ENCODE results near the gene SLIT3.

SLIT3 gene

DNA sequence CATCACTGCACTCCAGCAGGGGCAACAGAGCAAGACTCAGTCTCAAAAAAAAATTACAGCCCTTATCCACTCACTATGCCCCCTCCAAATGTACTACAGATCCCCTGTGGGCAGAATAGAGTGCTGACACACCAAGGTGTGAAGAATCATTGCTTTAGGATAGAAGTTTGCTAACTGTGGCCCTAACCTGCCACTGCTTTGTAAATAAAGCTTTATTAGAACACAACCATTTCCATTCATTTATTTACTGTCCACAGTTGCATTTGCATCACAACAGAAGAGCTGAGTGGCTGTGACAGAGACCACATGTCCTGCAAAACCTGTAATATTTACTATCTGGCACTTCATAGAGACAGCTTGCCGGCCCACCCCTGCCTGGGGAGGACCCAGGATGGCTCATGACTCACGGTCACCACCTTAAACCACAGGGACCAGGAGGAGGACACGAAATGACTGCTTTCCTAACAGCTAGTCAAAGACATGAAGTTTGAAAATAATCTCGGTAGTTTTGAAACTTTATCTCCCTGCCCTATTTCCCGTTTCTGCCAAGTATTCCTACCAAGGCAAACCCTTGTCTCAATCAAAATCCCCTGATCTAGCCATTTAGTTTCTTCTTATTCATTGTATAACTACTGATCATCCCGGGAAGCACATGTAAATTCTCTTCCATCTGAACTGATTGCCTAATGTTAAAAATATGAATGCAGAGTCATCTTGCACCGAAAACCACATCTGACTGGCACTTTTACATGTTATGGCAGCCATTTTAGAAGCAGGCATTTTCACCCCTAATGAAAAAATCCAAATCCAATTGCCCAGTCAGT is 206.1 kb downstream of the SLIT3 start:
- no peak for DNase-seq (ENCODE audit: low read depth)

DNA sequence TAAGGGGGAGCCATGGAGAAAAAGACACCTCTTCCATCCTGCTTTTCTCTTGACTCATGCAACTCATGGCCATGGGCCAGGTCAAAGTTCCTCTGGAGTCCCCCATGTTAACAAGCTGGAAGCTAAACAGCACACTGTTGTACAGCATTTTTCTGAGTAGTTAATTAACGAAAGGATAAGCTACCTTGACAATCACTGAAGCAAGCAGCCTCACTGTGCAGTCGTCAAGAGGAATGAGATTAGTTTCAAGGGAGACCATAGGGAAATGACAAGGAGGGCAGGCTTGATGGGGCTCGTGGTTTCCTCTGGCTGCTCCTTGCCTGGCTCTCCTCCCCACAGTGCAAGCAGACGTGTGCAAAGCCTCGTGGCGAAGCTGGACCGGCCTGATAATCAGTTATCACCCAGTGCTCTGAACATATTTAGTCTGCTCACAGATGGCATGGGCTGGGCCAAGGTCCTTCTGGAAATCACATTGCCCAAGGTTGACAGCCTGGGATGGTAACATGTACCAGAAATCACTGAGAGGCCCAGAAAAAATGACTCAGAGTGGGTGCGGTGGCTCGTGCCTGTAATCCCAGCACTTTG is 209.5 kb downstream of the SLIT3 start:
- DNase-seq (ENCODE audit: low read depth) = no peak
- TF ChIP-seq, protein P1, sequence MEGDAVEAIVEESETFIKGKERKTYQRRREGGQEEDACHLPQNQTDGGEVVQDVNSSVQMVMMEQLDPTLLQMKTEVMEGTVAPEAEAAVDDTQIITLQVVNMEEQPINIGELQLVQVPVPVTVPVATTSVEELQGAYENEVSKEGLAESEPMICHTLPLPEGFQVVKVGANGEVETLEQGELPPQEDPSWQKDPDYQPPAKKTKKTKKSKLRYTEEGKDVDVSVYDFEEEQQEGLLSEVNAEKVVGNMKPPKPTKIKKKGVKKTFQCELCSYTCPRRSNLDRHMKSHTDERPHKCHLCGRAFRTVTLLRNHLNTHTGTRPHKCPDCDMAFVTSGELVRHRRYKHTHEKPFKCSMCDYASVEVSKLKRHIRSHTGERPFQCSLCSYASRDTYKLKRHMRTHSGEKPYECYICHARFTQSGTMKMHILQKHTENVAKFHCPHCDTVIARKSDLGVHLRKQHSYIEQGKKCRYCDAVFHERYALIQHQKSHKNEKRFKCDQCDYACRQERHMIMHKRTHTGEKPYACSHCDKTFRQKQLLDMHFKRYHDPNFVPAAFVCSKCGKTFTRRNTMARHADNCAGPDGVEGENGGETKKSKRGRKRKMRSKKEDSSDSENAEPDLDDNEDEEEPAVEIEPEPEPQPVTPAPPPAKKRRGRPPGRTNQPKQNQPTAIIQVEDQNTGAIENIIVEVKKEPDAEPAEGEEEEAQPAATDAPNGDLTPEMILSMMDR (conservative IDR thresholded peaks at IDR 0.05; ENCODE audit: low read depth, low read length) = no peak
- no peak overlapping the region for H3K4me3 ChIP-seq (ENCODE audit: low read depth, low read length)

More for the DNA sequence above, 206.1 kb downstream of the SLIT3 start:
- H3K4me3 ChIP-seq (ENCODE audit: low read depth, low read length) = no peak overlapping the region
- TF ChIP-seq, protein P1 (conservative IDR thresholded peaks at IDR 0.05; ENCODE audit: low read depth, low read length) = no peak

DNA sequence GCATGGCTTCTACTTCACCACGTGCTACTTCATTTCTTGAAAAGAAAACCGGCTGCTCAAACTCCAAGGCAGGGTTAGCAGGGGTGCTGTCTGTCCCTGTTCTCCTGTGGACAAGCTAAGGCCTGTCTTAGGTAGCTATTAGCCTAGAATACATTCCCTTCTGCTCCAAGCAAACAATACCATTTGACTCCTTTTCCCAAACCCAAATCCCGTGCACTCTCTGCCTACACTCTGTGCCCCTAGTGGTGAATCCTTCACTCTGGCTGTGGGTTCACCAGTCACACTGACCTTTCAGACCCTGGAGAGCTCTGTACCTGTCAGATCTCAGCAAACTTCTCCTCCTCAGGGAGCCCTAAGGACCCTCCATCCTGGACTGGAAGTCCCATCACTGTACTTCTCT is 211.6 kb downstream of the SLIT3 start:
- no peak for DNase-seq (ENCODE audit: low read depth)
- TF ChIP-seq, protein P1 (conservative IDR thresholded peaks at IDR 0.05; ENCODE audit: low read depth, low read length) = no peak
- no peak overlapping the region for H3K4me3 ChIP-seq (ENCODE audit: low read depth, low read length)

DNA sequence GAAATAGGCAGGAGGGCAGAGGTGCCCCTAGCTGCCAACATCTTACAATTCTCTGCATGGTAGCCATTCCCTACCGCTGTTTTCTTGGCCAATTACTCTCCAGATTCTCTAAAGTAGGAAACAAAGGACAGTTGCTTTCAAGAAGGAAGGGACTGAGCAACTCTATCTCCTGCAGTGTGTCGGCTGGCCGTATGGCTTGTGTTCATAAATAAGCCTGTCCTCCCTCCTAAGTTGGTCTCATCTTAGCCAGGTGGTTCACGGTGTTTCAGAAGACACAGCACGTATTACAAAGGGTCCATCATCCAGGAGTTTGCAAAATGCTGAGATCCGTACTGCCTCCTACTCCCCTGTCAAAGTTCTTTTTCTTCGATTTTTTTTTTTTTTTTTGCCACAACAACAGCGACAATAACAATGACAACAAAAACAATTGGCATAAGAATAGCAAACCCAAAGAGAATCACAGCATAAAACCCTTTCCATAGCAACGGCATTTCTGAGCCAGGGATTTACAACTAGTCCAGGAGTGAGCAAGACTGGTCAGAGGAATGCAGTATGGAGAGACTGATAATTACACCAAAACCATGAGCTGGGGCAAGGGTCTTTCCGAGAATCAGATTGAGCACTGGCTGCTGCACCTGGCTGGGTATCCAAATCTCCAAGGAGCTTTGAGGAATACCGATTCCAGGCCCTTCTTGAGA is 212.8 kb downstream of the SLIT3 start:
- TF ChIP-seq, protein P1 (conservative IDR thresholded peaks at IDR 0.05; ENCODE audit: low read depth, low read length) = no peak
- no peak for DNase-seq (ENCODE audit: low read depth)
- H3K4me3 ChIP-seq (ENCODE audit: low read depth, low read length) = no peak overlapping the region

DNA sequence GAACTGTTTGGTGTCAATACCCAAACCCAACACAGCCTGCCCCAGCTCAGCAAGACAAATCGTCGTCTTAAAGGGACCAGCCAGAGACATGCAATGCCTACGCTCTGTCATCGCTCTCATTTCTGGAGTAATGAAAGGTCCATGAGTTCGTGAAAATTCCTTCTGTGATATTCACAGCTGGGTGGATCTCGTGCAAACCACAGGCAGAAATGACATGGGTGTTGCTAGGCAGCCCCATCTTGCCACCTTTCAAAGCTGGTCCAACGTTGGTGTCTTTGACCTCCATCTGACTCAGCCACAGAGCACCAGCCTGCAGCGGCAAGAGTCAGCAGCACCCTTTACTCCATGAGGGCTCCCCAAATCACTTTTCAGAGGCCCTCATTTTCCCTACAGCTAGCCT is 215.3 kb downstream of the SLIT3 start:
- TF ChIP-seq, protein P1 (conservative IDR thresholded peaks at IDR 0.05; ENCODE audit: low read depth, low read length) = no peak
- H3K4me3 ChIP-seq (ENCODE audit: low read depth, low read length) = no peak overlapping the region
- DNase-seq (ENCODE audit: low read depth) = no peak

DNA sequence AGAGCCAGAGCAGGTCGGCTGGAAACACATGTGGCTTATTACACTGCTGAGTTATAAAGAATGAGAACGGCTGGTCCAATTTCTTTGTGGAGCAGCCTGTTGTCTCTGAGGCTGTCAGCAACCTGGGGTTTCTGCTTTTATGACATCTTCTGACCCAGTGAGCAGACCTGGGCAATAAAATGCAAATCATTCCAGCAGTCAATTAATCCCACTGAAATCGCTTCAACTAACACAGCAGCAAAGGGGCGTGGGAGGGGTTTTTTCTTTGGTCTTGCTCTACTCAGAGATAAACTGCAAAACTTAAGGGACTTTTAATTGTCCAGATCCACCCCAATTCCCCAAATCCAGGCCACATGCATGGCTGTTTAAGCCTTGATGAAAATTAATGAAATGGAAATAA is 215.7 kb downstream of the SLIT3 start:
- no peak overlapping the region for H3K4me3 ChIP-seq (ENCODE audit: low read depth, low read length)
- TF ChIP-seq, protein P1 (conservative IDR thresholded peaks at IDR 0.05; ENCODE audit: low read depth, low read length) = no peak
- DNase-seq (ENCODE audit: low read depth) = no peak
